Hepatic stellate cell (primary cell): ENCODE data around the gene ZKSCAN3.
"Not testable (repeated sequence)": the region's sequence is repeated elsewhere in the genome, so short reads cannot be mapped to it uniquely, and the experiment has no call there.

Source experiments
- DNase-seq: peaks from one replicate; pipeline ENCODE4 v3.0.0; 2011; ENCODE audit warnings: low spot score

Gene ZKSCAN3

DNA sequence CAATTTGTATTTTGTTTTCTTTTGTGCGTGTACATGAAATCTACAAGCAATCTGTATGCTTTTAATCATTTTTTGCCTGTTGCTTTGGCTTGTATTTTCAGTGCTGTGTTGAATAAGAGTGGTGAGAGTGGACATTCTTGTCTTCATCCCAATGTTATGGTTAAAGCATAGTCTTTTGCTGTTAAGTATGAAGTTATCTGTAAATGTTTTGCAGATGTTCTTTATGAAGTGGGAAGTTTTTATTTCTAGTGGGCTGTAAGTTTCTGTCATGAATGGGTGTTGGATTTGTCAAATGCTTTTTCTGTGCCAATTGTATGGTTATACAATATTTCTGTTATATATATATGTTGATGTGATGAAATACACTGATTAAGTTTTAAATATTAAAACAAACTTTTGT, 24.2 kb downstream of the ZKSCAN3 start:
- no peak for DNase-seq

DNA sequence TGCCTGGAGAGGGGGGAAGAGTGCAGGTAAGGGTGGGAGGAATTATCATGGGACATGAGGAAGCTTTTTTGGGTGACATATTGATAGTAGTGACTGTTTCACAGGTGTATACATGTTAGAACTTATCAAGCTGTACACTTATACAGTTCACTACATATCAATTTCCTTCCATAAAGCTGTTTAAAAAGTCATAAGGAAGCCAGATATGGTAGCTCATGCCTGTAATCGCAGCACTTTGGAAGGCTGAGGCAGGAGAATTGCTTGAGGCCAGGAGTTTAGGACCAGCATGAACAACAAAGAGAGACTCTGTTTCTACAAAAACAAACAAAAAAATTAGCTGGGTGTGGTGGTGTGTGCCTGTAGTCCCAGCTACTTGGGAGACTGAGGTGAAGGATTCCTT, 28.1 kb downstream of the ZKSCAN3 start:
- no peak for DNase-seq

DNA sequence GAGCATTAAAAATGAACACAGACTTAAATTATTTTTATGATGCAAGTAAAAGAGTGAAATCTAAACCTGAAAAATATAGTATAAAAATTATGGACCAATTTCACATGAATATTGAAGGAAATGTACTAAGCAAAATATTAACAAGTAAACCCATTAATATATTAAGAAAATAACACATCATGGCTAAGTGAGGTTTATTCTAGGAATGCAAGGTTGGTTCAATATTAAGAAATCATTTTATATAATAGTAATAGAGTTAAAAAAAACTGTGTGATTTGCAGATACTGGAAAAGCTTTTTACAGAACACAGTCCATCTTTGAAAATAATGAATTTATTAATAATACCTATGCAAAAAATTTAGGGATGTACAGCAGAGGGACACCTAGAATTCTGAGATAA, 28.9 kb downstream of the ZKSCAN3 start:
- no peak for DNase-seq

DNA sequence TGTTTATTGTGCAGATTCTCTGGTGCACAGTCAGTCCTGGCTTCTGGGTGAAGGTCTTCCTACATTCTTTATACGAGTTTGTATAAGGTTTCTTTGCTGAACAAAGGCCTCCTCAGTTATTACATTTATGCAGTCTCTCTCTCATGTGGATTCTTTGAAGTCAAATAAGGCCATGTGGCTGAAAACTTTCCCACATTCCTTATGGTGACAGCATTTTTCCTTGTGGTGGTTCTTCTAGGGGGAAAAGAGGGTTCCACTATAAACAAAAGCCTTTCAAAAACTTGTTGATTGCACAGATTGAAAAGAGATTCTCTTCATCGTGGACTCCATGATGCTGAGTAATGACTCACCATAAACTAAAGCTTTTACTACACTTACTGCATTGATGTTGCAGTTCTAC, 30.6 kb downstream of the ZKSCAN3 start:
- DNase-seq, result no peak

DNA sequence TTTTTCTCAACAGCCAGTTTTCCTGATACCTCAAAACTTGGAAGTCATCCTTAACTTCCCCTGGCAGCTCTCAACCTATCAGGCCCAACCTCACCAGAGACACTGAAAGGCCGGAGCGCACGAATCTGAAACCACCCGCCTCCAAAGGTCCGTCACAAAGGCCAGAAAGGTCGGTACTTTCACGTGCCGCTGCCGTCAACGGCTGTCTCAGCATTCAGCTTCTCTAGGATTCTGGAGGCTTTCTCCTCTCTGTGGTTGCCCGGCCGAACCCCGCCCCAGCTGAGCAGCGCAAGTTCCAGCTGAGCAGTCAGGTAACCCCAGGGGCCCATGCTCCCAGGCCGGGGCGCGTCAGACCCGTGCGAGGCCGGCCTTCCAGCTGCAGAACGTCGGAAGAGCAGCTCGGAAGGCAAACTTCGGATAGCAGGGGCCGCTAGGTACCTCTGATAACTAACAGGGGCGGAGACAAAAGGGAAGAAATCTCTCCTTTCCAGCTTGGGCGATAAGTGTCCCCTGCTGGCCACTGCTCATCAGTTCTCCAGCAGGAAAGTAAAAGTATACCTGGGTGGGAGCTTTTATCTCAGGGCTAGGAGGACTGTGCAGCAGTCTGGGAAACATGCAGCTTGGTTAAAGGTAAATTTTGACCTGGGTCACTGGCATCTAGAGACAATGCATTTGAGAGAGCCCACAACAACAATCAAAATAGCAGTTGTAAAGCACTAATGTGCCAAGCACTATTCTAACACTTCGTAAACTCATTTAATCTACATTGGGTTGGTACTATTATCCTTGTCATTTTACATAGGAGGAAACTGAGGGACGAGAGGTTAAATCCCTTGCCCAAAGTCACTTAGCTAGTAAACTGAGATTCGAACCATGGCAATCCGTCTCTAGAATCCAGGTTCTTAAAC, 33.7 kb downstream of the ZKSCAN3 start:
- DNase-seq, result peak; percentile 74

DNA sequence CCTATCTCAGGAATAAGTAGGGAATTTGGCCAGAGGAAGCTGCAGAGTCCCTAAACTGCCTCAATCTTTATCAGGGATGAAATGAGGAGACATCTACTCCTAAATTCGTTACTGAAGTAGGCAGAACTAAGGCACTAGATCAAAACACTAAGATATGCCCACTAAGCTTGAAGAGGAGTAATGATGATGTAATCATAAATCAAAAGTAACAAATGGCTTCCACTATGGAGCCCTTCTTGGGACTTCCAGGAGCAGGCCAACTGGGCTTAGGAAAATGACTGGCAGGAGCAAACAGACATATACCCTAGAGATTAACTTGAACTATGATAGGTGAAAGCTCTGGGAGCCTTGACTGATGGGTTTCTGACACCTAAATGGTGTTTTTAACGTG, 34.4 kb downstream of the ZKSCAN3 start:
- no peak for DNase-seq

DNA sequence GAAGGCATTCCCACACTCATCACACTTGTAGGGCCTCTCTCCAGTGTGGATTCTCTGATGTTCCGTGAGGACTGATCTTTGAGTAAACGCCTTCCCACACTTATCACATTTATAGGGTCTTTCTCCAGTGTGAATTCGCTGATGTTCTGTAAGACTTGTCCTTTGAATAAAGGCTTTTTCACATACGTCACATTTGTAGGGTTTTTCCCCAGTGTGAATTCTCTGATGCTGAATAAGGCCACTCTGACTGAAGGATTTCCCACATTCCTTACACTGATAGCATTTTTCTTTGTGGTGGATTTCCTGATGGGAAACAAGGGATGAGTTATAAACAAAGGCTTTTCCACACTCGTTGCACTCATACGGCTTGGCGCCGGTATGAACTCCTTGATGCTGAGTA, 40.9 kb downstream of the ZKSCAN3 start:
- DNase-seq, result no peak

DNA sequence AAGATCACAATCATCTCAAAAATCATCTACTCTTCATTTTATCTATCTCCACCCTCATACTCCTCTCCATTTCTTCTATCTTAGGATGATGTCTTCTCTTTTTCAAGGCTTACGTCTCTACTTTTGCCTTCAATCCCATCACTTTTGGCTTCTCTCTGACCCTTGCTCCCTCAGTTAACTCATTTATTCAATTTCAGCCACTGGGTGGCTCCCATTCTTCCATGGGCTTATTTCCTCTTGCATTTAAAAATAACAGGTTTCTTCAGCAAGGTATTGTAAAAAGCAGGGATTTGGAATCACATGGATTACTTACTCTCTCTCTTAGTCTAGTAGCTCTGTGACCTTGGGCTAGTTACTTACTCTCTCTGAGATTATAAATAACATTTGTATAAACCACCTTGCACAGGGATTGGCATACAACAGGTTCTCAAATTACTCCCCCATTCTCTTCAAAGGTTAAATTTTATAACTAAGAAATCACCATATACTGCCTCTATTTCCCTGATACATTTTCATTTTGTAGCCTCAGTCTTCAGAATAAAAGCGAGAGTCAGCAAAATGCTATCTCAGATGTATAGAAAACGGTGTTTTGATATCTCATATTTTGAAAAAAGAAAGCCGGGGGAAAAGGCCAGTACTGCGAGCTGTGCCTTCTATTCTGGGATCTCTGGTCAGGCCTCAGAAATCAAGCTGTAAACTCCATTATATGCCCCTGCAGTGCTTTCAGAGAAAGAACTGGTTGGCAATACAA, 44.3 kb downstream of the ZKSCAN3 start:
- DNase-seq, result peak; percentile 8

DNA sequence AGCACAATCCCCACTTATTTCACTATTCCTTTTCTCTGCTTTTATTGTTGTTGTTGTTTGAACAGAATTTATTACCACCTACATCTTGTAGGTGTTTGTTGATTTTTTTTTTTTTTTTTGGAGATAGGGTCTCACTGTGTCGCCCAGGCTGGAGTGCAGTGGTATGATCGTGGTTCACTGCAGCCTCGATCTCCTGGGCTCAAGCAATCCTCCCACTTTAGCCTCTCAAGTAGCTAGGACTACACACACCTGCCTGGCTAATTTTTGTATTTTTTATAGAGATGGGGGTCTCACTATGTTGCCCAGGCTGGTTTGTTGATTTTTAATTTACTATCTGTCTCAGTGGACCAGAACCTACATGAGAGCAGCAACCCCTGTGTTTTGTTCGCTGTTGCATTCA, 46.2 kb downstream of the ZKSCAN3 start:
- DNase-seq, result no peak

DNA sequence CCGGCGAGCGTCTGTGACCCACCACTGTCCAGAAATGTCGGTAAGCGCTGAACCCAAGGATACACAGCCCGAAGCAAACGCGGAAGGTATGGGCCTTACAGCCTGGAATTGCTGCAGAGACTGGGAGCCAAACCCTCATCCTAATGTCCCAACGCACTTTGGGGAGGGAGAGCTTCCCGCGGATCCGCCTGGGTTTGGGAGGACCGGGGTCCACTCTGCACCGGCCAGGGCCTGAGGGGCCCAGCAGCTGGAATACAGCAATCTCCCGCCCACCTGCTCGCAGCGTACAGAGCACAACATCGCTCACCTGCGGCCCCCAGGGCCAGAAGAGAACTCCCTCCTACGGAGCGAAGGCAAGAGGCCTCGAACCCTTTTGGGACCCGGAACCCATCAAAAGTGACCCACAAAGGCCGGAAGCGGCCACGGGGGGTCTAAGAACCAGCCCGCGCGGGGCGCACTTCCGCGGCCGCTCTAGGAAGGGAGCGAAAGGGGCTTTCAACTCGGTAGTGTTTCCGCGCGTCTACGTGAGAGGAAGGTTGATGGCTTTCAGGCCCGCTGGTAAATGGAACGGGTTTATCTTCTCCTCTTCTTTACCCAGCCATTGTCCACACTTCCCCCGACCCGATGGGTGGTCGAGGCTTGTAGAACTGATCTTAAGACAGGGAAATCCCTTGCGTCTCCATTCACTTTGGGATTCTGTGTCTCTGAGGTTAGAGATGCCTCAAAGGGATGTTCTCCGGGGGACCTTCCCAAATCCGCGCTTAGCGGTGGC, 49.8 kb downstream of the ZKSCAN3 start, which contains the start of gene ZSCAN12:
Gene ZSCAN12 (minus strand): TSS at position 398 of the 772 bp plus-strand sequence. CDS start 1,342 bp downstream, outside the sequence.
- peak; percentile 73 for DNase-seq

DNA sequence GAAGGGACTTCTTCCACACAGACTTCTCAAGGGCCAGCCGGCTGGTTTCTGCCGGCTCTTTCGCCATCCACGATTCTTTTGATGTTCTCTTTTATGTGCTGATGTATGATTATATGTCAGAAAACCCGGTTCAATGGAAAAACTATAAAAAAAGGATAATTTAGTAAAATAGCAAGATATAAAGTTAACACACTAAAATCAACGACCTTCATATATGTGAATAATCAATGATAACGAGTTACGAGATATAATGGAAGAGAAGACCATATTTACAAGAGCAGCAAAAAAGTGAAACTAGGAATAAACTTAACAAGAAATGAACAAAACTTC, 50.3 kb downstream of the ZKSCAN3 start:
- no peak for DNase-seq

DNA sequence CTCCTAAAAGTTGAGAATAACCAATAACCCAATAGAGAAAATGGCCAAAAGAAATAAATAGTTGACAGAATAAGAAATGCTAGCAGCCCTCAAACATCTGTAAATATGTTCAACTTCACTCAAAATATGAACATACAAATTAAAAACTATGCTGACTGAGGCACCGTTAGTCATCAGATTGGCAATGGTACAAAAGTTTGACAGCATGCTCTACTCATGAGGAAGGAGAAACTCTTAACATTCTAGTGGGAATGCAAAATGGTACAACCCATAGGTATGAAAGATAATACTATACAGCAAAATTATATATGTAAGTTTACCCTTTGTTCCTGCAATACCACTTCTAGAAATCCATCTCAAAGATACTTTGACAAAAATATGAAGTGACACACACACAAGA, 51.4 kb downstream of the ZKSCAN3 start:
- peak; percentile 4 for DNase-seq

DNA sequence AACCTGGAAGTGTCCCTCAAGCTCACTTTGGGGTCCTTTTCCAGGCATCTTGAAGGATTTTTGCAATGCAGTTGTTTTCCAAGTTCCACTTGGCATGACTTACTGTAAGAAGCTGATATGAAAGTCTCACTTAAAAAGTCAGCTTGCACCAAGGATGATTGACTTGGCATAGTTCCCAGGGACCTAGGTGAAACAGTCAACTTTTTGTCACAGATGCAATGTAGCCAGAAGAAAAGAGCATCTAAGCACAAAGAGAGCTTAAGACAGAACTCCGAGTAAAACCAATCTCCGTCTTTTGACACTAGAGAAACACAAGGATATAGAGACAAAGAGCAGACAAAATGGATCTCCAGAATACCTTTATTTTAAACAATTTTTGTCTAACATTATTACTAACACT, 52.5 kb downstream of the ZKSCAN3 start:
- no peak for DNase-seq

DNA sequence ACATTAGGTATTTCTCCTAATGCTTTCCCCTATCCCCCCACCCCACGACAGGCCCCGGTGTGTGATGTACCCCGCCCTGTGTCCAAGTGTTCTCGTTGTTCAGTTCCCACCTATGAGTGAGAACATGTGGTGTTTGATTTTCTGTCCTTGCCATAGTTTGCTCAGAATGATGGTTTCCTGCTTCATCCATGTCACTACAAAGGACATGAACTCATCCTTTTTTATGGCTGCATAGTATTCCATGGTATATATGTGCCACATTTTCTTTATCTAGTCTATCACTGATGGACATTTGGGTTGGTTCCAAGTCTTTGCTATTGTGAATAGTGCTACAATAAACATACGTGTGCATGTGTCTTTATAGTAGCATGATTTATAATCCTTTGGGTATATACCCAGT, 54.2 kb downstream of the ZKSCAN3 start:
- not testable (repeated sequence) for DNase-seq

DNA sequence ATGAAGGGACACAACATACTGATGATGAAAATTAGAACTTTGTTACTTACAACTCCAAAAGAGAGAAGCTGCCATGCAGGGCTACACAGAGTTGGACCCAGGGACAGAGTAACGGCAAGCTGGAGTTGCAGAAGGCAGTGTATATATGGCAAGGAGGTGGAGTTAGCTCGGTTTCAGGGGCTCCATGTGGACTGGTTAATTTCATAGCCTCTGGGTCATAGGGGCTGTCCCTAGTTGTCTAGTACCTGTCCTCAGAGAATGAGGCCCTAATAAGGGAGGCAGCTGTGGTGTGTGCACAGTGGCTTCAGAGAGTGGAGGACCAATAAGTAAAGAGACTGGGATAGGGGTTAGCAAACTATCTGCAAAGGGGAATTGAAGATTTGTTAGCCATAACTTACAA, 57.7 kb downstream of the ZKSCAN3 start:
- no peak for DNase-seq

DNA sequence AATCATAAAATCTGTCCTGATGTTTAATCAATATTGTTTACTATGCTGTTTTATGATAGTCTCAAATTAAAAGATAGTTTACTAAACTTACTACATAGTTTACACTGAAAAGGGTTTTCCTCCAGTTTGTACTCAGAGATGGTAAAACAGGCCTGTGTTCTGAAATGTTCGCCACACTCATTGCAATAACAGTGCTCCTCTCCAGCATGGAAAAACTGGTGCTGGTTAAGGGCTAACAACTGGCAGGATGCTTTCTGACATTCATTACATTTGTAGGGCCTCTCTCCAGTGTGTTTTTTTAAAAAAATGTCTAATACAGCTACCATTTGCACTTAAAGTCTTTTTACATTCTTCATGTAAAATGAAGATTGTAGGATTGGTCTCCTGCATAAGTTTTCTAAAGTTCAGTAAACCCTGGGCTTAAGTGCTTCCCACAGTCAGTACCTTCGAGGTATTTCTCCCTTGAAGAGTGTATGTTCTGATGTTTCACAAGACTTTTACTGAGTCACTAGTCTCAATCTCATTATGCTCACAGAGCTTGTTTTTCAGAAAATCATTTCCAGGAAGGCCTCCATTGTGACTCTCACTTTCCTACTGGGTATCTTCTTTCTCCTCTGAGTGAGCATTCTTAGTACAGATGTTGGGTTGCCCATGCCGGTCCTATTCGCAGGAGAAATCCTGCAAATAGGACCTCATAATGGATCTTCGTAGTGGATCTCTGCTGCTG, 58.5 kb downstream of the ZKSCAN3 start:
- no peak for DNase-seq

DNA sequence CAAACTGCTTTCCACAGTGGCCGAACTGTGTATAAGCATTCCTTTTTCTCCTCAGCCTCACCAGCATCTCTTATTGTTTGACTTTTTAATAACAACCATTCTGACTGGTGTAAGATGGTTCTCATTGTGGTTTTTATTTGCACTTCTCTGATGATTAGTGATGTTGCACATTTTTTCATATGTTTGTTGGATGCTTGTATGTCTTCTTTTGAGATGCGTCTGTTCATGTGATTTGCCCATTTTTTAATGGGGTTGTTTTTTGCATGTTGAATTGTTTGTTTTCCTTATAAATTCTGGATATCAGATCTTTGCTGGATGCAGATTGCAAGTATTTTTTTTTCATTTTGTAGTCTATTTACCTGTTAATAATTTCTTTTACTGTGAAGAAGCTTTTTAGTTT, 61.0 kb downstream of the ZKSCAN3 start:
- DNase-seq, result no peak

DNA sequence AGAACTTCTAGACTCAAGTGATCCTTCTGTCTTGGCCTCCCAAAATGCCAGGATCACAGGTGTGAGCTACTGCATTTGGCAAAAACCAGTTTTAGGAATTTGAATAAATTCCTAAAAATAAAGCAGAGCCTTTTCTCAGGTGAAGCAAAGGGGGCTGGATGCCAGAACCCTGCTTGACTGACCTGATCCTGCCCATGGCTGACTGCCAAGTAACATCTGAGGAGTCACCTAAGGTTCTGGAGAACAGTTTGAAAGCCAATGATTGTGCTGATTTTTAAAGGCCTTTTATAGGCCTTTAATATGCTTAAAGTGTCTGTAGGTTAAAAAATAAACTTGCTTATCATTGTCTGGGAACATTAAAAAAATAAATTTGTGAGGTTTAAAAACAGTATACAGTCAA, 63.9 kb downstream of the ZKSCAN3 start:
- no peak for DNase-seq
